Measurements from ENCODE around the gene SLC35G2.
"Not testable (repeated sequence)": the region's sequence is repeated elsewhere in the genome, so short reads cannot be mapped to it uniquely, and the experiment has no call there.

Gene SLC35G2

GRCh38 chr3:136885357-136886213, 66.7 kb downstream of the SLC35G2 start:
- no peak for DNase-seq (ENCODE audit: low spot score)

GRCh38 chr3:136889947-136890346, 71.0 kb downstream of the SLC35G2 start:
- DNase-seq (ENCODE audit: low spot score), result no peak

DNA sequence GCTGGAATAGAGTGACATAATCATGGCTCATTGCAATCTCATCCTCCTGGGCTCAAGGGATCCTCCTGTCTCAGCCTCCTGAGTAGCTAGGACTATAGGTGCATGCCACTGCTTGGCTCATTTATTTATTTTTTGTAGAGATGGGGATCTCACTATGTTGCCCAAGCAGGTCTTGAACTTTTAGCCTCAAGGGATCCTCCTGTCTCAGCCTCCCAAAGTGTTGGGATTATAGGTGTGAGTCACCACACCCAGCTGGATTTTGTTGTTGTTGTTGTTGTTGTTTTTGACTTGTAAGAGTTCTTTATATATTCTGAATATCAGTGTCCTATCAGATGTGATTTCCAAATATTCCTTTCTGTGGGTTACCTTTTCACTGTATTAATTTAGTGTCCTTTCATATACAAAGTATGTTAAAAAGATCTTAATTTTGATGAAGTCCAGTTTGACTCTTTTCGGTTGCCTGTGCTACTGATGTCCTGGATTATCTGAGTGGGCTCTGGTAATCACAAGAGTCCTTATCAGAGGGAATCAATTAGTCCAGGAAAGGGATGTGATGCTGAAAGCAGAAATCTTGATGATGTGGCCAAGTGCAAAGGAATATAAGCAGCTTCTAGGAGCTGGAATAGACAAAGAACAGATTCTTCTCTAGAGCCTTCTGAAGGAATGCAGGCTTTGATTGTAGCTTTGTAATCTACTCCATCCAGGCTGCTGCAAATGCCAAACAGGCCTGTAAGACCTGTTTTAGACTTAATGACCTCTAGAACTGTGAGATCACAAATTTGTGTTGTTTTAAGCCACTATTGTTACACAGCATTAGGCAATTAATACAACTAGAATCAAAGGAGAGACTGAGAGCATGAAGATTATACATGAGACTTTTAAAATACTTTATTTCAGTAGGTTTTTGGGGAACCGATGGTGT, 73.3 kb downstream of the SLC35G2 start:
- DNase-seq (ENCODE audit: low spot score), result no peak

- DNase-seq (ENCODE audit: low spot score), result no peak
Observed at GRCh38 chr3:136893848-136894443, 75.0 kb downstream of the SLC35G2 start.

GRCh38 chr3:136897171-136897570, 78.2 kb downstream of the SLC35G2 start:
- not testable (repeated sequence) for DNase-seq (ENCODE audit: low spot score)

DNA sequence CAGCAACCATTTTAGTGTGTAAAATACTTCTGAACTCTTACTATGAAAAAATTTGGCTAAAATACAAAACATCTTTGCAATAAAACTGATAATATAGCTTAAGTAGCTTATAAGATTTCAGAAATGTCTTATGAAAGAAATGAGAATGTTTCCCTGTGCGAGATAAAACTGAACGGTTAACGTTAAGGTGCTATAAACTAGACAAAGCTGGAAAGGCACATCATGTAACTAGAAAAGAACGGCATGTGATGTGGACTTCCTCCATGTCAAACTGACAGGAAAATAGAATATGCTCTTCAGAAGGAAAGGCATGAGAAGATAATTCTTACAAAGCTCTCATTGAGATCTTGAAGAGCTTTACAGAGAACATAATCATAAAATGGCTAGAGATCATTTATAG, 79.6 kb downstream of the SLC35G2 start:
- no peak for DNase-seq (ENCODE audit: low spot score)

- no peak for DNase-seq (ENCODE audit: low spot score)
Observed at GRCh38 chr3:136898954-136899353, 80.0 kb downstream of the SLC35G2 start.

DNA sequence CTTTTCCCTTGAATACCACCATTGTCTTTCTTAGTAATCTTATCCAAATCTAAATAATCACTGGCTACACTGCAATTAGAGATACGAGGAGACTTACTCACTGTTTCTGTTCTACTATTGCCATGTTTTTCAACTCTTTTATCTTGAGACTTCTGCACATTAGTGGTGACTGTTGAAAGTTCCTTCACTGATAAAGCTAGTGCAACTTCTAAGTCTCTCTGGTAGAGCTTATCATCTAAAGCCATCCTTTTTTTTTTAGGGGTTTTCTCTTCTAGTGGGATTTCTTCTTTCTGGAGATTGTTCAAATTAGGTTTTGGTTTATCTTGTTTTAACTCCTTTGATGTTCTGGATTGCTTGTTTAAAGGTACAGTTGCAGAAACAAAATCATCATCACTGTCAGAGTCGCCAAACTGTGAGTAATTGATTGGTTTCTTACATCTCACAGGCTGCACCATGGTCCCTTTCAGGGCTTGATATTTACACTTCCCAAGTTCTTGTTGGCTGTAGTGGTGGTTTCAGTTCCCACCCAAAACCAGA, 80.8 kb downstream of the SLC35G2 start:
- no peak for DNase-seq (ENCODE audit: low spot score)

GRCh38 chr3:136900694-136901093, 81.8 kb downstream of the SLC35G2 start:
- not testable (repeated sequence) for DNase-seq (ENCODE audit: low spot score)

DNA sequence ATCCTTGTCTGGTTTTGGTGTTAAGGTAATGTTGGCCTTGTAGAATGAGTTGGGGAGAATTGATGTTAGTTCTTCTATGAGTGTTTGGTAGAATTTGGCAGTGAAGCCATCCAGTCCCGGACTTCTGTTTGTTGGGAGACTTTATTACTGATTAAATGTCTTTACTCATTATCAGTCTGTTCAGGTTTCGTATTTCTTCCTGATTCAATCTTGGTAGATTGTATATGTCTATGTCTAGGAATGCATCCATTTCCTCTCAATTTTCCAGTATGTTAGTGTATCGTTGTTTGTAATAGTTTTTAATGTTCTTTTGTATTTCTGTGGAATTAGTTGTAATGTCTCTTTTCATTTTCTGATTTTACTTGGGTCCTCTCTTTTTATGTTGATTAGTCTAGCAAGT, 82.5 kb downstream of the SLC35G2 start:
- no peak for DNase-seq (ENCODE audit: low spot score)

GRCh38 chr3:136902530-136902929, 83.6 kb downstream of the SLC35G2 start:
- DNase-seq (ENCODE audit: low spot score), result not testable (repeated sequence)

- DNase-seq (ENCODE audit: low spot score), result no peak
Observed at GRCh38 chr3:136903899-136904298, 85.0 kb downstream of the SLC35G2 start.

DNA sequence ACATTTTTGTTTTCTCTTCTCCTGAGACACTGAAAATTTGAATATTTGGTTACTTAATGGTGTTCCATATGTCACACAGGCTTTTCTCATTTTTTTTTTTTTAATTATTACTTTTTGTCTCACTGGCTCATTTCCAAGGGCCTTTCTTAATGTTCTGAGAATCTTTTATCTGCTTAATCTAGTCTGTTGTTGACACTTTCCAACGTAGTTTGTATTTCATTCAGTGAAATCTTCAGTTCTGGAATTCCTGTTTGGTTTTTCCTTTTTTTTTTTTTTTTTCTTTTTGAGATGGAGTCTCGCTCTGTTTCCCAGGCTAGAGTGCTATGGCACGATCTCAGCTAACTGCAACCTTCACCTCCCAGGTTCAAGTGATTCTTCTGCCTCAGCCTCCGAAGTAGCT, 85.8 kb downstream of the SLC35G2 start:
- no peak for DNase-seq (ENCODE audit: low spot score)

Measured in putamen (tissue), 1 donor.